22Rv1 (cell line): ENCODE measurements around the gene ANKS6.

Experiments
- H3K27ac ChIP-seq: fragments of 450-650 bp; 2 replicates; pipeline ENCODE4 v1.5.1; 2017
- ZFX ChIP-seq: fragments of 450-650 bp; IDR thresholded peaks from 2 replicates; pipeline ENCODE4 v1.6.1; 2017; ENCODE audit warnings: antibody characterized with exemption, borderline replicate concordance
- TF ChIP-seq, protein P1 (sequence below): fragments of 450-650 bp; IDR thresholded peaks from 2 replicates; pipeline ENCODE4 v1.5.1; 2017; ENCODE audit warnings: mild to moderate bottlenecking

Gene ANKS6

DNA sequence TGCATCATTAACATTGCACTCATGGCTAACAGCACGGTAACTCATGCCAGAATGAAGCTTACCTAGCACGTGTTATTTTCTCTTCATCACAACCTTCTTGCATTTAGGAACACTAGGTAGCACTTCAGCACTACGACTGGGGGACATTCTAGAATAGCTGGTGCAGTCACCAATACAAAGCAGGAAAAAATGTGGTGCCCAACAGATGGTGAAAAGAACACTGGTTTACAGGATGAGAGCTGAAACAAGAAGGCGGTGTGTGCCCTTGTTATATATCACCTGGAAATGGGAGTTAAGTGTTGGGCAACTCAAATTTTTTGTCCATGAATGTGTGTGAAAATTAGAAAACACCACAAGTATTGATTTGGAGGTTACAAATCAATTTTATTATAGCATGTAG is 41.2 kb upstream of the ANKS6 start:
- TF ChIP-seq ZFX: no peak
- TF ChIP-seq, protein P1, sequence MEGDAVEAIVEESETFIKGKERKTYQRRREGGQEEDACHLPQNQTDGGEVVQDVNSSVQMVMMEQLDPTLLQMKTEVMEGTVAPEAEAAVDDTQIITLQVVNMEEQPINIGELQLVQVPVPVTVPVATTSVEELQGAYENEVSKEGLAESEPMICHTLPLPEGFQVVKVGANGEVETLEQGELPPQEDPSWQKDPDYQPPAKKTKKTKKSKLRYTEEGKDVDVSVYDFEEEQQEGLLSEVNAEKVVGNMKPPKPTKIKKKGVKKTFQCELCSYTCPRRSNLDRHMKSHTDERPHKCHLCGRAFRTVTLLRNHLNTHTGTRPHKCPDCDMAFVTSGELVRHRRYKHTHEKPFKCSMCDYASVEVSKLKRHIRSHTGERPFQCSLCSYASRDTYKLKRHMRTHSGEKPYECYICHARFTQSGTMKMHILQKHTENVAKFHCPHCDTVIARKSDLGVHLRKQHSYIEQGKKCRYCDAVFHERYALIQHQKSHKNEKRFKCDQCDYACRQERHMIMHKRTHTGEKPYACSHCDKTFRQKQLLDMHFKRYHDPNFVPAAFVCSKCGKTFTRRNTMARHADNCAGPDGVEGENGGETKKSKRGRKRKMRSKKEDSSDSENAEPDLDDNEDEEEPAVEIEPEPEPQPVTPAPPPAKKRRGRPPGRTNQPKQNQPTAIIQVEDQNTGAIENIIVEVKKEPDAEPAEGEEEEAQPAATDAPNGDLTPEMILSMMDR: no peak
- no peak overlapping the region for H3K27ac ChIP-seq

DNA sequence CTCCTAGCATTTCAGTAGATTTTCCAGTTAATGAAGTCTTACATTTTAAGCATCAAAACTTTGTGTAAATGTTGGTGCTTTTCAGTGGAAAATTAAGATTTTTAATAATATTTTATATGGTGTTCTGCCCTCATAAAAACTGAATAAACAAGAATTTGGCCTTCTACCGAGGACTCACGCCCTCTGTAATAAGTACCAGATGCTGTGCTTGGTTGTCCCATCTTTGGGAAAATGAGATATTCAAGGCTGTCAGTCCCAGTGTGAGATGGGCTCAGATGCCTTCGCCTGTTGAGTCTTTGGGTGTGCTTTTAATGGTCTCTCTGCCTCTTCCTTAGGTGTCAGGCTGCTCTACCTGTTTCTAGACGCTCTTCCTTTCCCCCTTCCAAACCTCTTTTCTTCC is 39.9 kb upstream of the ANKS6 start:
- TF ChIP-seq, protein P1: no peak
- TF ChIP-seq ZFX: no peak

DNA sequence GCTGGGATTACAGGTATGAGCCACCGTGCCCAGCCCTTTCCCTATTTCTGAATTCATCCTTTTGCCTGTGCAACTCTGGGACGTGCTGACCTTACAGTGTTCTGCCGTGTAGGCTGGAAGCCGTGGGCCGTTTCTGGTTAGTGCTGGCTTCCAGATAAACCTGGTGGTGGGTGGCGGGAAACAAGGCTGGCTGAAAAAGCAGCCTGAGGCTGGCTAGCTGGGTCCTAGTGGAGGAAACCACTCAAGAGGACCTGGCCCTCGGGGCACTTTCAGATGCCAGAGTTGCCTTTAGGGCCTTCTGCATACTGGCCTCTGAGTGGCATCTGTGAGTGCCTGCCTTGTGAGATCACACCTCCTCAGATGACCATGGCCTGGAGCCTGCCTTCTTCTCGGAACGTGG is 38.0 kb upstream of the ANKS6 start:
- TF ChIP-seq ZFX: no peak
- TF ChIP-seq, protein P1: no peak
- no peak overlapping the region for H3K27ac ChIP-seq

More for the DNA sequence above, 39.9 kb upstream of the ANKS6 start:
- H3K27ac ChIP-seq: no peak overlapping the region

DNA sequence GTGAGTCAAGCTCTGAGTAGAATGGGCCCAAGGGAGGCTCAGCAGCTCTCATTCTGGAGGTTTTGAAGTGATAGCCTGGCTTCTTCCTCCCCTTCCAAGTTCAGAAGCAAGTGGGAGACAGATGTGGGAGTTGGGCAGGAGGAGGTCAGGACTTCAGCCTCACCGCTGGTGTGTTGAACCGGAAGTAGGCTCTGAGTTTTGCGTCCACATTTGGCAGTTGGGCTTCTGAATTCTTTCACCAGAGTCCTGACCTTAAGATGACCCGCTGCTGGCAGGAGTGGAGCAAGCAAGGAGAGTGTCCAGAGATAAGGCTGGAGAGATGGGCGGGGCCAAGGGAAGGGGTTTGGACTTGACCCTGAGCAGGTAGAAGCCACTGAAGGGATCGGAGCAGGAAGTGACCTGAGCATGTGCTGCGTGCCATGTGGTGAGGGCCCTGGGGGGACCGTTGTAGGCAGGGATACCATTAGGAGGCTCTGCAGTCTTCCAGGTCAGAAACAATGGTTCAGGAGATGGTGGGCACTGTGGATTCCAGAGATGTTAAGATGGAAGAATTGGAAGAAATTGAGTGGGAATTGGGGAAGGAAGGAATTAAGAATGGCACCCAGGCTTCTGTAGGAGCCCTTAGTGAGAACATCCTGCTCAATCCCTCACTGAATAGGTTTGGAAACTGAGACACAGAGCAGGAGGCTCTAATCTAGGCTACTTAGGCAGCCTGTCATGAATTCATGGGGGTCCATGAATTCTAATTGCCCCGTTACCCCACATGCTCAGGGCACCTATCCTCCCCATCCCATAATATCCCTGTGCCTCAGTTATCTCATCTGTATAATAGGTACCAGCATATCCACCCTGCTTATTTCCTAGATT is 37.0 kb upstream of the ANKS6 start:
- H3K27ac ChIP-seq: no peak overlapping the region
- TF ChIP-seq, protein P1: no peak
- no peak for TF ChIP-seq ZFX

DNA sequence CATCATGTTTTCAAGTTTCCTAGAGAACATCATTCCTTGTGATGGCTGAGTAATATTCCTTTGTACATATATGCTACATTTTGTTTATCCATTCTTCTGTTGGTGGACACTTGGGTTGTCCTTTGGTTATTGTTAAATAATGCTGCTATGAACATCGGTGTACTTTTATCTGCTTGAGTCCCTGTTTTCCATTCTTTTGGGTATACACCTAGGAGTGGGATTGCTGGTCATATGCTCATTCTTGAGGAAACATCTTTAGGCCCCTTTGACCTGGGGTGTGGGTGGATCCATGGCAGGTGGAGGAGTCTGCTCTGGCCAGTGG is 36.4 kb upstream of the ANKS6 start:
- no peak for TF ChIP-seq ZFX
- TF ChIP-seq, protein P1: no peak
- H3K27ac ChIP-seq: no peak overlapping the region

DNA sequence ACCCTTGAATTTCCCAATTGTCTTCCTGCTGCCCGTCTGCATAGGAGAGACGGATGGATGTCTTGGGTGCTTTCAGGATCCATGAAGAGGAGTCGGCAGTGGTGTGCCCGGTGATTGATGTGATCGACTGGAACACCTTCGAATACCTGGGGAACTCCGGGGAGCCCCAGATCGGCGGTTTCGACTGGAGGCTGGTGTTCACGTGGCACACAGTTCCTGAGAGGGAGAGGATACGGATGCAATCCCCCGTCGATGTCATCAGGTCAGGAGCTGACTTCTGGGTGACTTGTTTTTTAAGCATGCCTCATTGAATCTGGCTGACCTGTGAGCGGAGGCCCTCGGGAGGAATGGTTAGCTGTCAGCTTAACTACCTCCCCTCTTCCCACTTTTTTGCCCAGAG is 35.3 kb upstream of the ANKS6 start:
- TF ChIP-seq, protein P1: no peak
- no peak for TF ChIP-seq ZFX
- H3K27ac ChIP-seq: no peak overlapping the region

DNA sequence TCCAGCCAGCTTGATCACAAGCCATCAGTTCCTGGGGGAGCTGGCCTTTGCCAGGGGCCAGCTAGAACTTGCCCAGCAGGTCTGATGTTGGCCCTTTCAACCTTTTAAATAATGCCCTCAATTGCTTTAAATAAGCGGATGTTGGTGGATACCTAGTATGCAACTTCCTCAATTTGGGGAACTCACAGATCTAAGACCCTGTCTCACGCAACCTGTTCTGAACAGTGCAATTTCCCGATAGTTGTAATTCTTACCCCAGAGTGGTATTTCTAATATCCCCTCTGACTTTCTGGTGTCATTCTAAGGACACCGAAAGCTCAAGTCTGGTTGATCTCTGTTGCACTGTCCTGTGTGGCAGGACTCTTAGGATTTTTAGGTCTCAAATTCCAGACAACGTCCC is 34.2 kb upstream of the ANKS6 start:
- TF ChIP-seq, protein P1: no peak
- TF ChIP-seq ZFX: no peak
- no peak overlapping the region for H3K27ac ChIP-seq
